GM19043 (cell line): Measurements from ENCODE around the gene C1orf116.

Experiments
- ATAC-seq: cut with Tn5 transposase; IDR thresholded peaks from one replicate; pipeline ENCODE4 v1.9.1; 2021; ENCODE audit warnings: low read depth; ENCODE audit not compliant: unreplicated experiment

C1orf116 gene

DNA sequence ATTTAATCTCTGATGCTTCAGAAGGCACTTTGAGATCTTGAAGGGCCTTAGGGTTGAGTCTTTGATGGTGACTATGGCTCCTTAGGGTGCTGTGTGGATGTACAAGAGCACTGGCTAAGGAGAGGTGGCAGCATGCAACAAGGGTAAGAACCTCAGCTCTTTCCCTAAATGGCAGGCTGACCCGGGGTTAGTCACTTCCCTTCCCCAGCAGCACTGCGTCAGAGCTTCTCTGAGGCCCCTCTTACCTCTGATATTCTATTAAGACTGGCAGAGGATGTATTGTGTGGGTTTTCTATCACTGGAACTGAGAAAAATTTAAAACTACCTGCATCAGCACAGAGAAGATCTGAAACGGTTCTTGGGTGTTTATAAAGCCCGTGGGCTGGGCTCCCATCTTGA, 11.8 kb downstream of the C1orf116 start:
- ATAC-seq = no peak

DNA sequence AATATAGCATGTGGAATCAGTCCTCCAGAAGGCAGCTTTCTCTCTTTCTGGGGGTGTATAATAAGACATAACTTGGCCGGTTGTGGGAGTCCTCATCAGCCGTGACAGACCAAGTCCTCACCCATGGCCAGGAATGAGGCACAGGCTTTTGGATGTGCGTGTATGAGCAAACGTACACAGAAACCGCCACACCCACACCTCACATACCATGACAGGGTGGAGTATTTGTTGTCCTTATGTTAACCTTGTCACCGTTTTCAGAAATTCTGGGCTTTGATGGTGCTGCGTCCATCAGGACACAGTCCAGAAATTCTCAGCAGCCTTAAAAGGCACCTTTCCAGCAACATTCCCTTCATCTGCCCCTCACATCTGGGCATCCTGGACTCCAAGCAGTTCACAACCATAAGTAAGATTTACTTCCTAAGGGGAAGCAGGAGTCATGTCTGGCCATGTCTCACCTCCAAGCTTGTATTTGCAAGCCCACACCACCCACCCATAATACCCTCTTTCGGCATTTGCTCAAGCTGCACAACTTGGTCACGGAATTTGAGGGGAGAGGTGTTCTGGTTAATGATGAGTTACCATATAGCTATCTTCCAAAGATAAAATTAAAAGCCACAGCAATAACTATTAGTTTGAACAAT, 12.4 kb downstream of the C1orf116 start:
- ATAC-seq = no peak

DNA sequence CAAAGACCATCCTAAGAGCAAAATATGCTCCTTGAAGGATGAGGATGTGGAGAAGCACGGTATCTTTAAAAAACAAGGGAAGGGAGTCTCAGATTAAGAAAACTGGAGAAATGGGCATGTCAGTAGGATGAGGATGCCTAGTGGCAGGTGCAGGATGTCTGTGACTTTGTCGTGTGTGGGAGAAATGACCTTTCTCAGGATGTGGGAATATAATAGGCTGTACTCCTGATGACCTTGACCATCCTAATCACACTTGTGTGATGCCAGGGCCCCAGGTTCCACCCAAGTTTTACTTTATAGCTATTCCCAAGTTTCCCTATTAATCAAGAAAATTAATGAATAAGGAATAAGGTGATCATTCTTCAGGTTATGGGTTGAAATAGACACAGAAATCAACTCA, 12.9 kb downstream of the C1orf116 start:
- no peak for ATAC-seq

DNA sequence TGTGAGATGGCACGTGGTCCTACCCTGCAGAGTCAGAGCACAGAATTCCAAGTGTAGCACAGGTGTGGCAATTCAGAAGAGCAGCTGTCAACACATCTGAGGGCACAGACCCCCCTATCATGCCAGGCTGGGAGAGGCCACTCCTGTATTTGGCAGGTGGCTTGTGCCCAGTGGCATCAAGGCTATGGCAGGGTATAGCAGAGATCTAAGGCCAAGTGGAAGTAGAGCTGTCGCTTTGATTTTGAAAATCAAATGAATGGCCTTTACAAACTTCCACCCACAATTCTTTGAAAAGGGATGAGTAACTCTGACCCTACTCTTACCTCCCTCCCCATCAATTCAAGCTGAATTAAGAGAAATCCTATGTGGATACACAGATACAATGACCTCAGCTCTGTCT, 13.4 kb downstream of the C1orf116 start:
- ATAC-seq = no peak

DNA sequence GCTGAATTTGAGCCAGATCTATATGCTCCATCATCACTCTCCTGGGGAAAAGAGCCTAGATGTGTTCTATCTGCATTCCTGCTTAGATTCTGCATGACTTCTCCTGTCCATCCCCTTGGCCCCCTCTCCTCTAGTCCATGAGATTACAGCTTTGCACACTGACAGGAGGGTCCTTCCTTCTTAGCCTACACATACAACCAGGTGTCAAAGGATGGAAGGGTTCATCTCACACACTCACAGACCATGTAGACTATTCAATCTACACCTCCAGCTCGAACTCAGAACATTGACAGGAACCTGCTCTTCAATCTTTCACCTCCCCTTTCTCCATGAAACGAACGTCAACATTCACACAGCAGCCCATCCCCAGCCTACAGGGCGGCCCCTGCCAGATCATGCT, 13.8 kb downstream of the C1orf116 start:
- no peak for ATAC-seq

DNA sequence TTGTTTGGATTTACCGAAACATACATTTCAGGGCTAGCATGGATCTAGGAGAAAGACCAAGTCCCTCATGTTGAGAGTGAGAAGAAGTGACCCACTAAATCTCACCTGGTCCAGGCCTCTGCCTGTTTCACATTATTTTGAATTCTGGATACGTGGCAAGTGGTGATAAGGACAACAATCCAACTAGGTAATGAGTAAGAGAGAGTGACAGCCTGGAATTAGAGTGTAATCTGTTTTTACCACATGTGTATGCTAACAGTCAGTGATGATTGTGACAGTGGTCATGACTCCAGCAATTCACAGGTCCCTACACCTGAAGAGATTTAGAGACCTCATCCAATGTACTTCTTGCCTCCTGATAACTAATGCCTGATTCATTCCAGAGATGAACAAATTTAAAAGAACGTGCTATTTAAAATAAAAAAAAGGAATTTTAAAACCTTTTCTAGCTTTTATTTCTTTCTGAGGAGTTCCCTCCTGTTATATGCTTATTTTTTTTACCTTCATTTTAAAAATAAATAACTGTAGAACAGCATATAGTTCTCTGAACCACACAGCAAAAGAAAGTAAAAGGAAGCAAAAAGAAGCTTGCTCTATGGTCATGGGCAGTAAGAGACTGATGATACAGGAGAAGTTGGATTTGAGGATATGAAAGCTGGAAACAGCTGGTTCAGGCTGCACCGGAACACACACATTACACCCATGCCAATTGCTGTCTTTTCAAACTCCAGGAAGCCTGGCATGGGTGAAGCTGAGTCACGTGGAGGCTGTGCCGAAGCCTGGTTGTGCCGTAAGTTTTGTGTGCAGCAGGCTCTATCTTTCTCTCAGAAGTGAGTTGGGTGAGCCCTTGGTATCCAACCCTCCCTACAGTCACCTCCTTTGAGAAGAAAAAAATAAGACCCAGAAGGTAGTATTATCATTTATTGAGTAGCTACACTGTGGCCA, 14.7 kb downstream of the C1orf116 start:
- no peak for ATAC-seq

DNA sequence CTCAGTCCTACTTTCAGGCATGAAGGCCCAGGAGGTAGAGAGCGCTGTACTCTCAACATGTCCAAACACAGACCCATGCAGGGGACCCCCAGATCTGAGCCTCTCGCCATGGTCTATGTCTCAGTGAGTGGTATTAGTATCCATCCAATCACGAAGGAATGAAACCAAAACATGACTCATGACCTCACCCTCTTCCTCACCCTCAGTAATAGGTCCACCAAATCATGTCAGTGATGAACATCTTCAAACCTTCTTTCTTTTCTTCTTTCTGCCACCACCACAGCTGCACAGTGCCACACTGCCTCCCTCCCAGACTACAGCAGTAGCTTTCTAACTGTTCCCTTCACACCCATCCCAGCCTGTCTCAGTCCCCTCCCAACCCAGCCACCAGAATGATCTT, 16.8 kb downstream of the C1orf116 start:
- ATAC-seq = no peak

DNA sequence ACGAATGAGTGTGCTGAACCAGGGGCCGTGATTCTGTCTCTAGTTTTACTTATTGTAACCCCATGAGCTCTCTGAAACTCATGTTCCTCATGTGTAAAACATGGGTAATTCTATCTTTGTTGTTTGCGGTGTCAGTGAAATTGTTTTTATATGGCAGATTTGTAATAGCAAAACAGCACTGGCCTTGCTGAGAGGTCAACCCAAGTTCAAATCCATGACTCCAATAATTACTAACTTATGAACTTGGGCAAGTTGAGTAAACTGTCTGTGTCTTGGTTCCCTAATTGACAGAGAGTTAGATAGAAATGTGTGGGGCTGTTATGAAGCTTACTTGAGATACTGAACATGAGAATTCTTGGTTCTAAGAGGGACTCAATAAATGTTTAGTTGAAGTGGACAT, 17.8 kb downstream of the C1orf116 start:
- no peak for ATAC-seq

DNA sequence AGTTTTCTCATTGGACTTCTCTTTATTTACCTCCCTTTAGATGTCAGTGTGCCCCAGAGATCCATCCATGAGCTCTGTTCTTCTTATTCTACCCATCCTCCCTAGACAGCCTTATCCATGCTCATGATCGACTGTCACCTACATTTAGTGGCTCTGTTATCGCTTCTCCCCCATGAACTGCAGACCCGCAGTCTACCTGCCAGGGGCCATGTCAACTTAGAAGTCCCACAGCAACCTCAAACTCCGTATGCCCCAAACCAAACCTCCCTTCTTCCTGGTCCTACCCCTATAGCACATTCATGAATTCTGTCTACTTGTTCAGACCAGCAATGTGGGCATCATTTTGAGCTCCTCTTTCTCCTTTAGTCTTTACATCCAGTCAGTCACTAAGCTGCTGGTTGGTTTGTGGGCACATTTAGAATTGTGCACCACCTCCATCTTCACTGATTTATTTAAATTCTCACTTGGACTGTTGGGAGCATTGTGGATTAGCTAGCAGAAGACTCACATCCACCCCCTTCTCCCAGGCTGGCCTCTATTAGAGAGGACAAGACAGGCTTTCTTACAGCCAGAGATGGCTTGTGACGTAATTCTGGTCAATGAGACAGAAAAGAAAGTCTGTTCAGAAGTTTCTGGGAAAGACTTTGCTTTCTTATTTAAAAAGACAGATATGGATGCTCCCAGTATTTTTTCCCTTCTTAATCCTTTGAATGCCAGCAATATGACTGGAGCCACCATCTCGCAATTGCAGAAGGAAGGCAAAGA, 19.1 kb downstream of the C1orf116 start:
- ATAC-seq = no peak

DNA sequence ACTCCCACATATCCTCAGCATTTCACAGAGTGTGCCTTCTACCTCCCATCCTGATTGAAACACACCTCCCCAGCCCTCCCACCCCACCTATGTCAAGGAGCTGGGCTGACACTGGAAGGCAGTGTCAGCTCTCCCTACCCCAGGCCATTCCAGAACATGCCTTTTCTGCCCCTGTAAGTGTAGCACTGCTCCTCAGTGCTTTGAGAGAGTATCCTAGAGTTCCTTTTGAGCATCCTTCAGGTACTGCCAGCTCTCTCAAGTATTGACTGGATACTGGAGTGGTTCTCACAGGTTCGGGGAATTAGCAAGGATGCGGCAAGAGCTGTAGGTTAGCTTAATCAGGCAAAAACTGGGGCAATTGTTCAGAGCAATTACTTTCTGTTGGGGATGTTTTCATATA, 21.8 kb downstream of the C1orf116 start:
- ATAC-seq = no peak

DNA sequence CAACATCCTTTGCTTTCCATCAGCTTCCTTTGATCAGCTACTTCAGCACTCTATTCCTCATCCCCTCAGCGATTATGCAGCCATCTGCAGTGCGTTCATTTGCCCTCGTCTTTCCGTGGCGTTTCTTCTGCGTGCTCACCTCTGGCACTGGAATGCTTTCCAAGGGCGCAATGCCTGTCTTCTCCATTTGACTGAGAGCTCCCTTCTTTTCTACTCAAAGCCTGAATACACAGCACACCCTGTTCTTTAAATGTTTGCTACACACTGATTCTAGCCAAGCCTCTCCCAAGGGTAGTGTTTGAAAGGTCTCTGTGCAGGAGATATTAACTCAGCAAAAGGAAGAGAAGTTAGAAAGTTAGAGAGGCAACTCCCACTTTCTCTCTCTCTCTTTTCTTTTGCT, 22.6 kb downstream of the C1orf116 start:
- ATAC-seq = no peak

DNA sequence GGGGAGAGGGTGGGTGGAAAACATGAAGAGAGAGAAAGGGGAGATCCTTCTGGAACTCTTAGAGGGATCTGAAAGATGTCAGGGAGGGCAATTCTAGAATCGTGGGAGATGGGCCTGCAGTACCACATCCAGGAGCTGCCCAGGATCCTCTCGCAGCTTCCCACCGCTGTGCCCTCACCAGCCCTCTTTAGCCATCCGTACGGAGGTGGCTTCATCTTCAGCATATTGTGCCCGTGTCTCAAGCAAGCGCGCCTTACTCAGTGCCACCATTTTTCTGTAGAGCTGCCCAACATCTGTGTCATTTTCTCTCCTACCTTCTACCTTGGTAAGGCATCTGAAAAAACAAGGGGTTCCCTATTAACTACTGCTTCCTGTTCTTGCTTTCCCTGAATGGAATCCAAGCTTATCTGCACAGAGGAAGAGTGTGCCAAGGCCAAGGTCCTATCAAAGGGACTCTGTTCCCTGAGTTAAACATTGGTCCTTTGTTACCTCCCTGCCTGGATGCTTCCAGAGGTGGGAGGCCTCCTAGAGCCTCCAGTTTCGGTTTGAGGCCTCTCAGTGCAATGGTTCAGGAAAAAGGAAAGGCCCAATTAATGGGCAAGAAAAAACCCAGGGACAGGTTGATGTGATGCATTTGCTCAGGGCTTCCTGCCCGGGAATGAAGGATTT, 23.2 kb downstream of the C1orf116 start:
- no peak for ATAC-seq

DNA sequence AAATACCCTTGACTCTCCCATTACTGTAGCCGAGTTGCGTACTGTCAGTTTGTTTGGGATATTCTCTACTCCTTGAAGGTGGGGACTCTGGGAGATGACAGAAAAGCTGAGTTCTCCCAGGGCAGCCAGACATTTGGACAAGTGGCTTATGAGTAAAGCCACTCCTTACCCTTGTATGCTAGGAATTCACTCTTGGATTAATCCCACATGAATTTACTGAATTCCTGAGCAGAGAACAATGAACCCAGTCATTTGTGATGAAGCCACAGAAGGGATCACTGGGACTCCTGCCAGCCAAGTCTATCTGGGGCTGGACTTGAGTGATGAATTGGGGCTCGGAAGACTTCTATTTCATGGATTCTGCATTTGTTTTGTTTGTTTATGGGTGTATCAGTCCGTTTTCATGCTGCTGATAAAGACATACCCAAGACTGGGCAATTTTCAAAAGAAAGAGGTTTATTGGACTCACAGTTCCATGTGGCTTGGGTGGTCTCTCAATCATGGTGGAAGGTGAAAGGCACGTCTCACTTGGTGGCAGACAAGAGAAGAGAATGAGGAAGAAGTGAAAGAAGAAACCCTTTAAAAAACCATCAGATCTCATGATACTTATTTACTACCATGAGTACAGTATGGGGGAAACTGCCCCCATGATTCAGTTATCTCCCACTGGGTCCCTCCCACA, 25.1 kb downstream of the C1orf116 start:
- ATAC-seq = no peak

DNA sequence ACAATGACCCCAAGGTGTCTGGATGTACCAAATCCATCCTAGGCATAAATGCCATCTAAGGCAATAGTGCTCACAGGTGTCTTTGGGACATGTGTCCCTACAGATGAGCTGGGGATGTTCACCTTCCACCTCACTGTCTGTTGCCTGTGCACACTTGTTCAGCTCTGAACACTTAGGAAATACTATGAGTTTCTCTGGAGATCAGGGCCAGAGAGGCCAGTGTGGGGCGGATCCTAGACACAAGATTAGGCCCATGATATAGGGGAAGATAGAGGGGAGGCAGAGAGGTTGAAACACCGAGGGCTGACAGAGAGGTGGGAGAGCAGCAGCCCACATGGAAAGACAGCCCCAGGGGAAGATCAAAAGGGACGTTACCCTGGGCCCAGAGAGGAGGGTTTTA, 25.6 kb downstream of the C1orf116 start:
- no peak for ATAC-seq

DNA sequence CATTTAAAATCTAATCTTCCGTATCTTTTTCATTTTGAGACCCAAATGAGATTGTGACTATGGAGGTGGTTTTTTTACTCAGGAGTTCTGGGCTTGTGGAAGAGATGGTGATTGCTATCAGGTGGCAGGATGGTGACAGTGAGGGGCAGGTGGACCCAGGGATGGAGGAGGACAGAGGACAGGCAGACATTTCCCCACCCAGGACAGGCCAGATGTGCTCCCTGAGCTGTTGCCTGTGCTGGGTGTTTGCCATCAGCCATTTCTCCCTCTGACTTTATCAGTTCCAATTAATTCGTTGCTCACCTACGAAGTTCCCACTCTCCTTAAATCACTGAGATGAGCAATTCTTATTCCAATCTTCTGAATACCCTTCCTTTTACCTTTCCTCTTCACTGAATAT, 26.5 kb downstream of the C1orf116 start:
- no peak for ATAC-seq

DNA sequence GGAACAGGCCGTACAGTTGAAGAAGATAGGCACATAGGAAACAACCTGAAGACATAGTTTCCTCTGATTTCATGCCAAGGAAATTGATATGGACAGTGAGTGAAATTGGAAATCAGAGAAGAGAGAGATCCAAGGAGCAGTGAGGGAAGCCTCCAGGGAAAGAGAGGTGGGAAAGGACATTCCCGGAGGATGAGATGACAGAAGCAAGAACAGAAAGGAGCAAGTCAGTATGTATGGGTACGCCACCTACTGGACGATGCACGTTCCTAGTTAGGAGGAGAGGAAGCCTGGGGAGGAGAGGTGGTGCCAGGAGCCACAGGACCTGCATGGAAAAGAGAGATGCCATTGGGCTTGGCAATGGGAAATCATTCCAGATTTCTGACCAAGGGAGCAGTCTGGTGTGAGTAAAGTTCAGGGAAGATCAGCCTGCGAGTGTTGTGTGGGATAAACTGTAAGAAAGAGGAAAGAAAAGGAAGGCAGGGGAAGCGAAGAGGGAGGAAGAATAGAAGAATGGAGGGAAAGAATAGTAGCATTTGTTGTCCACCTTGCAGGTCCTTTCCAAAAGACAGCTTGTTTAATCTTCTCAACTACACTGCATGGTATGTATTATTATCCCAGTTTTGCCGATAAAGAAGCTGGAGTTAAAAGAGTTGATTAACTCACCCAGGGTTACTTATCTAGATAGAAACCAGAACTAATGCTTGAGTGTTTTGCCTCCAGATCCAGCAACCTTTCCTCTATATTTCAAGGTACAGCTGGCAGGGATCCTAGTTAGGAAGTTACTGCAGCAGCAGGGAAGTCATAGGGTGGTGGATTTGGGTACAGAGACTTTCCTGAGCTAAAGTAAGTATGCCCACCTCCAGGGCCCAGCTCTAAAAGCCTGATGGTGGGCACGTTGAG, 27.4 kb downstream of the C1orf116 start:
- no peak for ATAC-seq

DNA sequence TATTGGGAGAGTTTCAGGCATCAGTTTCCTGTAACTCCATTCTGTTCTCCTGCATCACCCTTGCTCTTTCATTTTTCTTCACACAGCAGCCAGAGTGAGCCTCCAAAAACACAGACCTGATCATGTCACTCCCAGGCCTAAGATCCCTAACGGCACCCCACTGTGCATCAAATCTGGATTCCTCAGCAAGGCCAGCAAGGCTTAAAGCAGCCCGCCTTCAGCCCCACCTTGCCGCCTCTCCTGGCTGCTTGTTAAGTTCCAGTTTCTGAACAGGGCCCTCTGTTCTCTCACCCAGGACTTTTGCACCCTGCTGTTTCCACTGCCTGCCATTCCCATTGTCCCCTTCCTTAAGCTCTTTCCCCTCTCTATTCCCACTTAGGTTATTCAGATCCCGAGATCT, 29.3 kb downstream of the C1orf116 start:
- no peak for ATAC-seq

DNA sequence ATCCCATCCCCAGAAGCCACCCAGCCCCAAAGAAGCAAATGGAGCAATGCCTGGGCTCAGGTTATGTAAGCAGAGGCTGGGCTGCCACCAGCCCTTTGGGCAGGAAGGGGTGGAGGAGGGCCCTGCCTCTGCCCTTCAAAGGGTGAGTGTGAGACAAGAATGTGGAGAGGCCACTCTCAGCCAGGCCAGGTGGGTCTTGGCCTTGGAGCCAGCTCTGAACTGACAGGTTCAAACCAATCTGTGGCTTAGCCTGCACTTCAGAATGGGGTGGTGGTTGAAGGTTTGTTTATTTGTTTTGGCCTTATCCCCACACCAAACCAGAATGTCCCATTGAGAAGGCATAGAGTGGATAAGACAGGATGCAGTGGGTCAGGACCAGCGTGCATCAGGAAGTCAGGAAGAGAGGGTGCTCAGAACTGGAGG, 29.8 kb downstream of the C1orf116 start:
- no peak for ATAC-seq
